NCI-H510A treated with DMSO at 0.1 percent for 48 hours (cell line): ENCODE measurements around the gene CROCC2.
A peak's percentile ranks its signal among the peaks of the same experiment; 100 is the strongest.

Source experiments
- DNase-seq: peaks from one replicate; lab custom pipeline; 2025; lab: John Stamatoyannopoulos, UW

Gene CROCC2

DNA sequence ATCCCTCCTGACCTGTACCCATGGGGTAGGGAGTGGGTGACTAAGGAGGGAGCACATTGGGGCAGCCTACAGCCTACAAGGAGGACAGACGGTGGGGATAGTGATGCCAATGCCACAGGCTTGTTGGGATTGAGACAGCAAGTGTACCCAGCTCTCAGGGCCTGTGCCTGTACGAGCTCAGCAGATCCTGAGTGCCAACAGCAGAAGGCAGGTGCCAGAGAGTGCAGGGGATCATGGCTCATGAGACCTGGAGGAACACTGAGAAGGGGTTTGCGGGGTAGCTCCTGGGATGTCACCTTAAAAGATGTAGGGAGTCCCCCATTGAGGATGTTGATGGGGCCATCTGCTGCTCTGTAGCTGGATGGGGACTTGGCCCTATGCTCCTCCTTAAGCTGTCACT lies 82.0 kb downstream of the CROCC2 start:
- no peak for DNase-seq

DNA sequence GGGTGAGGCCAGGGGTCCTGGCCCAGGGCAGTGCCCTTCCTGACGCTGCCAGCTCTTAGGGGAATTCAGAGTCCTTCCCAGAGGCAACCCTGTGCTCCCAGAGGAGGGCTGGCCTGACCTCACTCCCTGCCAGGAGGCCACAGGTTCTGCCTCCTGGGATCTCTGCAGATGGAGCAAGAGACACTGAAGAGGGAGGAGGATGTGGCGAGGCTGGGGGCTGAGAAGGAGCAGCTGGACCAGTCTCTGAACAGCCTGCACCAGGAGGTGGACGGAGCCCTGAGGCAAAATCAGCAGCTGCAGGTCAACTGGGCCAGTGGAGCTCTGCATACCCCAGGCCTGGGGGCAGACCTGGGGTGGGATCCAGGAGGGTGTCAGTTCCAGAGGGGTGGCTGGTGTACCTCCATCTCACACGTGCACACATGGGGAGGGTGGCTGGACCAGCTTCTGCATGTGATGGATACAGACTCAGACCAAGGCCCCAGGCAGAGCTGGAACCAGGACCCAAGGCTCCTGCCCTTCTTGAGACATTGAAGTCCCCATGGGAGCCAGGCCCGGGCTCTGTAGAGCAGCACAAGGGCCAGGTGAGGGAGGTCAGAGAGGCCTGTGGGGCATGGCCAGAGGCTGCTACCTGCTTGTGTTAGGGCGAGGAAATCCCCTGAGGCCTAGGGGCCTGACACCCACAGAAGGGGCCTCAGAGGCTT lies 82.6 kb downstream of the CROCC2 start:
- no peak for DNase-seq

DNA sequence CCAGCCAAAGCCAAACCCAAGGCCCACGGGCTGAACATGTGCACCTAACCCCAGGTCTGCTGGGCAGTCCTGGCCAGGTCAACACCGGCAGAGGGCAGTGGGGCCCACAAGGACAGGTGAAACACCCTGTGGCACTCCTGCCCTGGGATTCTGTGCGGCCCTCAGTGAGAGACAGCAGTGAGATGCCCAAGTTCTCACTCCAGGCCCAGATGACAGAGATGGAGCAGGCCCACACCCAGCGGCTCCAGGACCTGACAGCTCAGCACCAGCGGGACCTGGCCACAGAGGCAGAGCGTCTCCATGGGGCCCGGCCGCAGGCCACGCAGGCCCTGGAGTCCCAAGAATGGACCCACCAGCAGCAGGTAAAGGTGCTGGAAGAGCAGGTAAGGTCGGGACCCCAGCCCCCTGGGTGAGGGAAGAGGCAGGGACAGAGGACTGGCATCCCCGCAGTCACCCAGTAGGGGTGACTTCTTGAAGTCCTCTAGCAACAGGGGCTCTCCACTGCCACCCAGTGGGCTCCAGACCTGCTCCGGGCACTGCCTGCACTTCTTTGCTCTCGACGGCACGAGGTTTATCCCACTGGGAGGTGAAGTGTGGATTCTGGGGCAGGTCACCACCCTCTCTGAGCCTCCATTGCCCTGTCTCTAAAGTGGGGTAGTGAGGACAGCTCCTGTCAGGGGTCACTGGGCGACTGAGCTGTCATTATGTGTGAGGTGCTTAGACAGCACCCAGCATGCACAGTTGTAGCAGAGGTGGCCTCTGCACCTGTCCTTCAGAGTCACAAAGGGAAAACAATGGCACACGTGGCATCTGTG lies 83.5 kb downstream of the CROCC2 start:
- DNase-seq = no peak

DNA sequence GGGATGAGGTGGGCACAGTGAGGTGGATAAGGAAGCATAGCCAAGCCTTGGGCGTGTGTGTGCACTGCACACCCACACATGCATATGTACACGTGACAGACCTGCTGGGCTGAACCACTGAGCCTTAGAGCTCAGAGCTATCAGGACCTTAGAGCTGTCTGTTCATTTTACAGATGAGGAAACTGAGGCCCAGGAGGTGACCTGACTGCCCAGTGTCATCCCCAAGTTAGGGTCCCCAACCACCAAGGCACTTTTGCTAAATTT lies 84.1 kb downstream of the CROCC2 start:
- no peak for DNase-seq

DNA sequence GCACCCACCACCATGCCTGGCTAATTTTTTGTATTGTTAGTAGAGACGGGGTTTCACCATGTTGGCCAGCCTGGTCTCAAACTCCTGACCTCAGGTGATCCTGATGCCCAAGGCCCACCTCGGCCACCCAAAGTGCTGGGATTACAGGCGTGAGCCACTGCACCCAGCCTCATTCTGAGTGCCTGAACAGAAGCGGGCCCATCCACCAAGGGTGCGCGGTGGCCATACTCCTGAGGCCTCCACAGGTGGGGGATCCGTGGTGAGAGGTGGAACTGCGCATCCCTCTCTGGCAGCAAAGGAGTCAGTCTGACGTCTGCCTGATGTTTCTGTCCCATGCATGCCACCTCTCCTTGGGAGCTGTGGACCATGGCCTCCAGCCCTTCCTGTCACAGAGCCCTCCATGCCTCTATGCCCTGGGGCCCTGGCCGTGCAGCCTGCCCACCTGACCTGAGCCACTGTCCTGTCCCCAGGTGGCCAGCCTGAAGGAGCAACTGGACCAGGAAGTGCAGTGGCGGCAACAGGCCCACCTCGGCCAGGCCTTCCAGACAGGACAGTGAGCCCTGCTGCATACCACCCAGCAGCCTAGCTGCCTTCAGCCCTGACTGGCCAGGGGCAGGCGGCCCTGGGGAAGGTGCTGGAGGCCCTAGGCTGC lies 84.7 kb downstream of the CROCC2 start:
- DNase-seq = no peak

DNA sequence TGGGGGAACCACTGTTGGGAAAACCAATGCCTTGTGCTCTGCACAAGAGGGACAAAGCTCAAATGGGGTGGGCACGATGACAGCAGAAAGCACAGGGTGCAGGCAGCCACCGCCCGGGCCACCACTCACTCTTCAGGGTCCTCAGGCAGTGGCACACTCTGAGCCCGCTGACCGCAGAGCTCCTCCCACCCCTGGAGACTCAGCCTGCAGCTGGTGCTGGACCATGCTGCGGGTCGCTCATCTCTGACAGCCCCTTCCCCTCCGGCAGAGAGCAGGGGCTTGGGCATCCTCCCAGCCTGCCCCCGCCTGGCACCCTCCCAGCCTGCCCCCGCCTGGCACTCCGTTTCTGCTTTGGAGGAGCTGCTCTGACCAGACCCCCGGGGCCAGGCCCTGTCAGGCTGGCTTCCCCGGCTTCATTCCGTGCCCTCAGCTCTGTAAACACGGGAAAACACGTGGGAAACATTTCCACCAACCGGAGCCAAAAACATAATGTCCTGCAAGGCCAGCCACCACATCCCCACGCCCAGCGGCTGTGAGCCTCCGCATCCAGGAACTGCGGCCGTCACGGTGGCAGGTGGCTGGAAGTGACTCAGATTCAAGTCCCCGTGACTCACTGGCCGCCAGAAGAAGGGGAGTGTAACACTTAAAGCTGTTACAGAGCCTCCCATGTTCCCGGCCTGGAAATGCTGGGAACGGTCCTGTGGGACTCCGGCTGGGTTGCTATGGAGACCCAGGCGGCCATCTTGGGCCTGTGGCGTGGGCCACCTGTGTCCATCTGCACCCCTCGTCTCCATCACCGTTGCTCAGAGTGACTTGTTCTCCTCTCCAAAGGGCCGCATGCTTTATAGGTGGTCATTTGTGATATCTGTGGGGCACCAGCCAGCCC lies 85.5 kb downstream of the CROCC2 start:
- DNase-seq = peak; percentile 44

DNA sequence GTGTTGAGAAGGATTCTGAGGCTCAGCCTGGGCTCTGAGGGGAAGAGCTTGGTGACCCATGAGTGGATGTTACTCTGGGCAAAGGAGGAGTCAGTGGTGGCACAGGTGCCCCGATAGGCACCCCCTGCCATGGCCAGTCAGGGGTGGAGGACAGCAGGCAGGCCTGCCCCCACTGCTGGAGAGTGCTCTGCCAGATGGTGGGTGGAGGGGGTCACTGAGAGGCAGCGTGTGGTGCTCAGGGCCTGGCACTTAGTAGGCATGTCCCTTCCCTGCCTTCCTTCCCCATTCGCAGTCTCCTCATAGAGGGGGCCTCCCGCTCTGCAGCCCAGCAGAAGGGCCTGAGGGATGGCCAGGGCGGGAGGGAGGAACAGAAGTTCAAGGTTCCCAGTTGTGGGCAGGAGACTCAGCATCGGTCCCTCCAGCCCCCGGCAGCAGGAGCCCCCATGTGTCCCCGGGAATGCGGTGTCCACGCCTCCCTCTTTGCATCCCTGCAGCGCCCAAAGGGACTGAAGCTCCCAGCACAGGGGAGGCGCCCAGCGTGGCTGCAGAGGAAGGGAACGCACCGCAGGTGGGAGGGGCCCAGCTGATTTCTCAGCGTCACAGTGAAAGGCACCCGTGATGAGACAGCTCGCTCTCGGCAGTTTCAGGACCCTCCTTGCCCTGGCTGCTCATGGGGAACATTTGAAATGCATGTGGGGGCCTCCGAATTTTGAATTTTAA lies 86.6 kb downstream of the CROCC2 start:
- DNase-seq = no peak

DNA sequence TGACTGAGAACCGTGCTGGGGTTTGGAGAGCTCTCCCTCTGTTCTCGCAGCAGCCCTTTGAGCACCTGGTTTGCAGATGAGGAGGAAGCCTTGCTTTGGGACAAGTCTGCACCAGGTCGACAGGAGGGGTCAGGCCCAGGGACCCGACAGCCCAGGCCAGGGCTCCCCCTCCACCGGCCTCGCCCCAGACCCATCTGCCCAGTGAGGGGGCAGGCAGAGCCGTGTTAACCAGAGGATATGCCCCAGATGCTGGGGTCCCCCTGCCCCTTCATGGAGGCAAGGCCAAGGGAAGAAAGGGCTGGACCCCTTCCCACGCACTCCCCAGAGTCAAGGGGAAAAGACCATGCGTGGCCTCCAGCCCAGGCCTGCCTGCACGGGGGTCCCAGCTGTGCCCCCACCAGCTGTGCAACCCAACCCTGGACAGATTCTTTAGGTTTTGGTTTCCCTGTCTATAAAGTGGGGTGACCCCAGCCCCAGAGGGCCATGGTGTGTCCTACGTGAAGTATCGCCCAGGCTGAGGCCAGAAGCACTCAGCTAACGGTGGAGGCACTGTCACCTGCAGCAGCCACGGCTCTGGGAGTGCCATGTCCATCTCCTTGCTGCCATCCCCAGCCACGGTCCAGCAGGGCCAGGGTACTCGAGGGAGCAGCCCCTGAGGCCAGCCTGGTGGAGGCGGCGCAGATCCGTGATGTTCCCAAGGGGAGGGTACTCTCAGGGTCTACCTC lies 87.5 kb downstream of the CROCC2 start:
- no peak for DNase-seq

DNA sequence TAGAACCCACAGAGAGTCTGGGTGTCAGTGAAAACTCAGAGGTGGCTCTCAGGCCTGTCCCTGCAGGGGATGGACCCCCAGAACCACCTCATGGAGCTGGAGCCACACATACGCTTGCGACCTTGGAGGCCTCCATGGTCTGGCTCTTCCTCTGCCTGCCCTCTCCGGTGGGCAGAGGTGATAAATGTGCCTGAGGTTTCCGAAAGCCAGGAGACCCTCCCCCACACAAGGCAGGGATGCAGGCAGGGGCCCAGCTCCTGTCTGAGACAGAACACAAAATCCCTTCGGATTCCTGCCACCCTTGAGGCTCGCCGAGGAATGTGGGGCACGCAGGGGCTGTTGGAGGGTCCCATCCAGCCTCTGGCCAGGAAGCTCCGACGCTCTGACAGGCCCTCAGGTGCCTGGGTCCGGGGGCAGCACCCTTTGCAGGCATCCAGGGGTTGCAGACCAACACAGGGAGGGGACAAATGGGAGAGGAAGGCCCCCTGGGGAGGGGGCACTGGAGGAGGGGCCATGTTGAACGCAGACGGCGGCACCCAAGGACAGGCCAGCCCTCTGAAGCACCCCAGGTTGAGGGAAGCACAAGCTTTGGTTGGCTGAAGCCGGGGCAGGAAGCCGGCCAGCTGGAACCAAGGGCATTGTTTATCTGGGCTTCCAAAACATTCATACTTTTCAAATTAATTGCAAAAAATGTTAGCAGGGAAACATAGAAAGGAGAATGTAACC lies 88.2 kb downstream of the CROCC2 start:
- no peak for DNase-seq

DNA sequence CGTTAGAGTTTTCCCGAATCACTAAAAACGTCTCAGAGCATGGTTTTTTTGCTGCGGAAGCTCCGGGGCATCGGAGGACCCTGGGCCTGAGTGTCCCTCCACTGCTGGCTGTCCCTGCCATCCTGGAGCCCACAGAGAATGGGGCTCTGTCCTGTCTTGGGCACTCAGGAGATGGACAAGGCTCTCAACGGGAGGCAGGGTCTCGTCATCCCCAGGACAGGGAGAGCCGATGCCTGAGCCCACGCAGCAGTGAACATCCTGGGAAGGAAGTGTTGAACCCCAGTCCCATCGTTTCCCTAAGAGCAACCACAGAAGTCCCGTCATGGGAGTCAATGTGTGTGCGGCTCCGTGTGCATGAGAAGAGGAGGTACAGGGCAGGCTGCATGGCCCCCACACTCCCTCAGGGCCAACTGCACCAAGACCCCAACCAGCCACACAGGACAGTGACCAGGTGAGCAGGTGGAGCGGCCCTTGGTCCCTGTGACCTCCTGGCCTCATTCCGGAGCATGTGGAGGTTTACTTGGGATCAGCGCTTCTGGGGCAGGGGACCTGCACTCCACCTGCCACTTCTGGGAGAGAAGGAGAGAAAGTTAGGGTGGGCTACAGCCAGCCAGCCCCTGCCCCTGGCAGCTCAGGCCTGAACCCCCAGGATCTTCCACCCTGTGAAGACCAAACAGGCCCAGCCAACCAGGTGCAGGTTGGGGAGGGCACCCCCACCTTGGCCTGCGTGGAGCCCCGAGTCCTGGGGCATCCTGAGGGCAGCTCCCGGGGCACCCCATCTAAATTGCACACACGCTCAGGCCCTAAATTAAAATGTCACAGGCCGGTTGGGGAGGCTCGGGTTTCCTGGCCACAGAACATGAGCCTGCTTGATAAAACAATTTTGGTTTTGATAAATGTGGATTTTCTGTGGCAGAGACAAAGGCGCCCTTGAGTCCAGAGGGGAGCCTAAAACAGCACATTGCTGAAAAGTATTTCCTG lies 89.2 kb downstream of the CROCC2 start:
- no peak for DNase-seq

DNA sequence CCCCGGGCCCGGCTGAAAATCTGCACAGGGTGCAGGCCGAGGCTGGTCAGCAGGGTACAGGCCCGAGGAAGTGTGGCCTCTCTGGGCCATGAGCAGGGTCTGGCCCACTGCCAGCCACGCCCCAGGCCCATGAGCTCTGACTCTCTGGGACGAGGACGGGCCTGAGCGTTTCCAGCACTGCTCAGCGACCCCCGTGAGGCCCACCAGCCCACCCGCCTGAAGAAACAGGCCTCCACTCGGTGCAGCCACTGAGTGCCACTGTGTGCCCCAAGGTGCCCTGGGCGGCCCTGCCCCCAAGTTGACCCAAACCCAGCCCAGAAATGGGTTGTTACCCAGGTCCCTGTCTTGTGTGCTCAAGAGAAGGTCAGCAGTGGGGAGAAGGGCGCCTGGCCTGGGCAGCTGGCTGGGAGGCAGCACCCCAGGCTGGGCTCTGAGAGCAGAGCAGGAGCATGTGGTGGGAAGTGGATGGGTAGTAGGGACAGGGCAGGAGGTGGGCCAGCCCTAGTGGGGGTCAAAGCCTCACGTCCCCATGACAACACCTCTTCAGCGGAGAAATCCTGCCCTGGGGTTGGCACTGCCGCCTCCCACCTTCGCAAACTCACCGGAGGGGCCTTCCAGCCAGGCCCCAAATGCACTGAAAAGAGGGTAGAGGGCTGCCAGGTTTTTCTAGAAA lies 90.2 kb downstream of the CROCC2 start:
- DNase-seq = no peak

DNA sequence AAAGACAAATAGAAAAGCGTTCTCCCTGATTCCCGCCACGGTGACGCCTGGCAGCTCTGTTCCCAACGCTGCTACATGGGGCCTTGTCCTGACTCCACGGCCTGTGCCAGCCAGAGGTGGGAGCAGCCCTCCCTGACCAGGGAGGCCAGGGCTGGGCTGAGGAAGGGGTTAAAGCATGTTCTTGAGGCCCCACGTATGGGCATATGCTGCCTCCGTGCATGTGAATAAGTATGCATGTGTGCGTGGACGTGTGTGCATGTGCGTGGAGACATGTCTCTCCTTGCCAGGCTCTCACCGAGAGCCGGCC lies 90.7 kb downstream of the CROCC2 start:
- no peak for DNase-seq

DNA sequence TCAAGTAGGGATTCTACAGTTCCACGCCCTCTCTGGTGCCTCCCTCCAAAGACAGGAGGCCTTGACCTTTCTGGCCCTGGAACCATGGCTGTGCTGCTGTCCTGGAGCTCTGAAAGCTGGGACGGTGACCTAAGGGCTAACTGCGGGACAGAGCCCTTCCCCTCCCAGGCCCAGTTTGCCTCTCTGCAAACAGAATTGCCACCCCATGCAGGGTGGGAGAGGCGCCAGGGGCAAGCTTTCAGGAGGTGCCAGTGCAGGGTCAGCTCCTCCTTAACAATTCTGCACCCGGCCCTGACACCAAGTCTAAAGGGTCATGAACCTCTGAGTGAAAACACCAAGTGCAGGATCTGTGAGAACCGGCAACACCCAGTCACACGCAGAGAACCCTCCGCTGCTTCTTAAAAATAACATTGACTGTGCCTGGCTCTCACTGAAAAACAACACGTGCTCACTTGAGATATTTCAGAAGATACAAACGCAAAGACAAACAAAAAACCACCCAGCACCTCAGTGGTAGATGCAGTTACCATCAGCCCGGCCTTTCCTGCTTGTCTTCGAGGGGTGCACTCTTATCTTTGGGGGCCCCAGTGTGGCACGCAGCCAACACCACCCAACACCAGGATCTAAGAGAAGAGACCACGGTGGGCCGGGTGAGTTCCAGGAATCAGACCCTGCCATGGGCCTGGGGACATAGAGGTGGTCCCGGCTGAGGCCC lies 91.2 kb downstream of the CROCC2 start:
- DNase-seq = no peak

DNA sequence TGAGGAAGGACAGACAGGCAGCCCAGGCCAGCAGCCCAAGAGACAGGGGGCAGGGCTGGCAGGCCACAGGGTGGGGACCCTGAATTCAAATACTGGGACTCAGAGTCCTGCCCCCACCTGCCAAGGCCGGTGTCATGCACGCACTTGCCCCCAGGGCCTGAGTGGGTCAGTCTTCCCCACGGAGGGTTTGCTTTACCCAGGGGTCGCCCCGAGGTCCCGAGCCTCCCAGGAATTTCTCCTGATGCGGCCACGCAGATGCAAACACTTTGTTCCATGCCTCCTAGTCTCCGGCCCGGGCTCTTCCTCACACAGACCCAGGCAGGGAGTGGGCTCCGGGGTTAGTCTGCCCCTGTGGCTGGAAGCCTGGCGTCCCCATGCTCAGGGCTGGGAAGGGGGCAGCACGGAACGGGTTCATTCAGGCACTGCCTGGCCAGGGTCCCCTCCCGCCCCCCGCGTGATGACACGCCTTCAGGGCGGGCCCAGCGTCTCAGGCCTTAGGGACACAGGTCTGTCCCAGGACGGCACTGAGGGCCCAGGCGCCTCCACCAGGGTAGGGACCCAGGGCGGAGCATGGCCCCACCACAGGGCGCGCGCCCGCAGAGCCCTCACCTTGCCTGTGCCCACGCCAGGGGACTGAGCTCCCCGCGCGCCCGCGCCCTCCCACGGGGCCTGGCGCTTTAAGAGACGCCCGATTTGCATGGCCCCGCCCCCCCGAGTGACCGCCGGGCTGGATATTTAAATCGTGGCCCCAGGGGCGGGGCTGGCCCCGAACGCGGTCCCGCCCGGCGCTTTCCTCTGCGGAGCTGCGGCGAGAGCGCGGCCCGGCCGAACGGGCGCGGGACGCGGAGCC lies 91.9 kb downstream of the CROCC2 start, which contains the start of gene SNED1:
Gene SNED1, plus strand, starts transcription at position 763 of the 850 bp plus-strand sequence. CDS start 220 bp downstream, outside the sequence.
- DNase-seq = peak; percentile 66

DNA sequence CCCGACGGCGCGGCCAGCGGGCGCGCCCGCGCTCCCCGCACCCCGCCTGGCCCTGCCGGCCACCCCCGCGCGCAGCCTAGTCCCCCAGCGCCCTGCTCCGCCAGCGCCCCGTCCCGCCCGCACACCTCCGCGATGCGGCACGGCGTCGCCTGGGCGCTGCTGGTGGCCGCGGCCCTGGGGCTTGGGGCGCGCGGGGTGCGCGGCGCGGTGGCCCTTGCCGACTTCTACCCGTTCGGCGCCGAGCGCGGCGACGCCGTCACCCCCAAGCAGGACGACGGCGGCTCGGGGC lies 92.5 kb downstream of the CROCC2 start:
- no peak for DNase-seq

DNA sequence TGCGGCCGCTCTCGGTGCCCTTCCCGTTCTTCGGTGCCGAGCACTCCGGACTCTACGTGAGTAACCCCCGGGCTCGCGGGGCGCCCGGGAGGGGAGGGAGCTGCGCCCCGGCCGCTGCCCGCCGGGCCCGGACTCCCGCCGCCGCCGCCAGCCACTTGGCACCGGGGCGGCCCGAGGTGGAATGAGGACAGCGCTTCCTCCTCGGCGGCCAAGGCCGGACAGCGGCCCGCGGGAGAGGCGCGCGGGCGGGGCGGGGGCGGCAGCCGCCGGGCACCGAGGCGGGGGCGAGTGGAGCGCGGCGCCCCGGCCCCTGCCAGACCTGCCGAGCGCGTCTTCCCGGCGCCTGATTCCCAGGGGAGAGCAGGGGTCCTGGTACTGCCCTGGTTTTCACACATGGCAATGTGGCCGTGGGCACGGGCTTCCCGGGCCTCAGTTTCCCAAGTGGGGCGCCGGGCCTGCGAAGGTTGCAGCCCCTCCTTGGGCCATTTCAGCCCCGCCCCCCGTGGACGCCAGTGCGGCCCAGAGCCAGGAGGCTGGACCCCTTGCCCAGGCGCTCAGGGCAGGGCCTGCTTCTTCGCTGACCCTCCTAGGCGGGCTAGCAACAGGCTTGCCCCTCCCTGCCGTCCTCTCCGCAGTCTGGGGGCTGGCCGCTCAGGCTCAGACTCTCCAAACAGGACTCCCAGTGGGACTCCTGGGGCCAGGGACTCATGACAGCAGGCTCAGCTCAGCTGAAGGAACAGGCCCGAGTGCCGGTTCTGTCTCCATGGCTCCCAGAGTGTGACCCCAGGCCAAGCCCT lies 93.1 kb downstream of the CROCC2 start:
- no peak for DNase-seq
